DMS 273 (cell line): ENCODE results near the gene GLIS1.

Source experiments
- DNase-seq: peaks from one replicate; lab custom pipeline; 2025; ENCODE audit not compliant: unreplicated experiment; lab: John Stamatoyannopoulos, UW

Gene GLIS1

GRCh38 chr1:53500204-53501064, 238.5 kb downstream of the GLIS1 start:
- peak; percentile 34 for DNase-seq

GRCh38 chr1:53499257-53500203, 239.4 kb downstream of the GLIS1 start:
- DNase-seq, result no peak

GRCh38 chr1:53498555-53499131, 240.3 kb downstream of the GLIS1 start:
- DNase-seq, result no peak

- DNase-seq, result no peak
Measured at GRCh38 chr1:53495633-53496345, 243.2 kb downstream of the GLIS1 start.

- no peak for DNase-seq
Measured at GRCh38 chr1:53490351-53490750, 248.6 kb downstream of the GLIS1 start.

GRCh38 chr1:53486395-53487026, 252.5 kb downstream of the GLIS1 start:
- DNase-seq, result no peak

GRCh38 chr1:53485478-53486394, 253.2 kb downstream of the GLIS1 start:
- peak; percentile 94 for DNase-seq

GRCh38 chr1:53484705-53485477, 254.1 kb downstream of the GLIS1 start:
- no peak for DNase-seq

- DNase-seq, result no peak
Measured at GRCh38 chr1:53483656-53484055, 255.3 kb downstream of the GLIS1 start.

GRCh38 chr1:53483170-53483569, 255.8 kb downstream of the GLIS1 start:
- no peak for DNase-seq

GRCh38 chr1:53482441-53483153, 256.4 kb downstream of the GLIS1 start:
- DNase-seq, result peak; percentile 72

GRCh38 chr1:53481456-53481855, 257.5 kb downstream of the GLIS1 start:
- no peak for DNase-seq

- DNase-seq, result no peak
Measured at GRCh38 chr1:53480678-53481077, 258.3 kb downstream of the GLIS1 start.

- DNase-seq, result peak; percentile 83
Measured at GRCh38 chr1:53478502-53478818, 260.5 kb downstream of the GLIS1 start.

GRCh38 chr1:53477651-53478501, 261.1 kb downstream of the GLIS1 start:
- DNase-seq, result peak; percentile 87

GRCh38 chr1:53476579-53476978, 262.4 kb downstream of the GLIS1 start:
- no peak for DNase-seq

- no peak for DNase-seq
Measured at GRCh38 chr1:53475664-53476063, 263.3 kb downstream of the GLIS1 start.
